ENCODE results near the gene LIF.
"Not testable (repeated sequence)": the region's sequence is repeated elsewhere in the genome, so short reads cannot be mapped to it uniquely, and the experiment has no call there.

The LIF gene

DNA sequence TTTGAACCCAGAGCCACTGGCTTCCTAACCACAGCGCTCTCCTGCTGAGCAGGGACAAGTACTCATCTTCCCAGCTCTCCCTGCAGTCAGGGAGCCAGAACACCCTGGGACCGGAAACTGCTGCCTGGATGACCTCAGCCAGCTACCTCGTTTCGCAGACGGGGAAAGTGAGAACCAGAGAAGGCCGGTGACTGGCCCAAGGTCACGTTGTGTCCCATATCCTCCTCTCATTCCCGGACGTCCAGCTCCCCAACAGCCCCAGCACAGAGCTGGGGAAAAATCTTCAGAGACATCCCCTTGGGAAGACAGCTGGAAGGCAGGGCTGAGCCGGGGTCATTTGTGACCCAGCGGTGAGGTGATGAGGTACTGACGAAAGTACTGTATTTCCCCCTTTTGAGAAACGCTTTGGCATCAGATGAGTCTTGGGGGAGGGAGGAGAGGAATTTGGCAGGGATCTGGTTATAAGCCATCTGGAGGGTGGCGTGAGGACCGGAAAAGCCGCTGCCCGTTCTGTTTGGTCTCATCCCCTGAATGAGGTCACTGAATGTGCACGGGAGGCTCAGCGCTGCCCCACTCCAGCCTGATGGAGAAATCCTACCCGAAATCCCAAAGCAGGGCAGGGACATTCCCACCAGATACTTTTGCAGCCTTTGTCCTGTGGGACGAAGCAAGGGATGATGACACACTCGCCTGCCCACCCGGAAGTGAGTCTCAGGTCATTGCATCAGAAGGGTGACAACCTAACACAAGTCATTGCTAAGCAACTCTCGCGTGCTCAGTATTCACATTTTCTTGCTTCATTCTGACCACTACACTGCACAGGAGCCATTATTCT lies 41.1 kb downstream of the LIF start:
- DNase-seq, result no peak

DNA sequence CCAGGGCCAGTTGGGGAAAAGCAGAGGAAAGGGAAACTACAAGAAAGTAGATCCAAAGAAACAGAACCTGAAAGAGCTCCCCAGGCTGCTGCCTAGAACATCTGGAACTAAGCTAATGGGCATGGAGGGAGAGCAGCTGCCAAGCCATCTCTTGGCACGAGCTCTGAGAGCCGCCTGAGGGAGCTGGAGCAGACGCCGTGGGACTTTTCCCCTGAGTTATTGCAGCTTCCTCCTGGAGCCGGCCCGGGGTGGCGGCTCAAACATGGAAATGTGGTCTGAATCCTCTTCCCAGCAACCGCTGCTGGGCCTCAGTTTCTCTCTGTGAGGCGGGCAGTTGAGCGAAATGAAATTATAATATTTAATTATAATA lies 41.8 kb downstream of the LIF start:
- no peak for DNase-seq

- DNase-seq, result no peak
Measured at GRCh38 chr22:30204015-30204741, 42.4 kb downstream of the LIF start.

DNA sequence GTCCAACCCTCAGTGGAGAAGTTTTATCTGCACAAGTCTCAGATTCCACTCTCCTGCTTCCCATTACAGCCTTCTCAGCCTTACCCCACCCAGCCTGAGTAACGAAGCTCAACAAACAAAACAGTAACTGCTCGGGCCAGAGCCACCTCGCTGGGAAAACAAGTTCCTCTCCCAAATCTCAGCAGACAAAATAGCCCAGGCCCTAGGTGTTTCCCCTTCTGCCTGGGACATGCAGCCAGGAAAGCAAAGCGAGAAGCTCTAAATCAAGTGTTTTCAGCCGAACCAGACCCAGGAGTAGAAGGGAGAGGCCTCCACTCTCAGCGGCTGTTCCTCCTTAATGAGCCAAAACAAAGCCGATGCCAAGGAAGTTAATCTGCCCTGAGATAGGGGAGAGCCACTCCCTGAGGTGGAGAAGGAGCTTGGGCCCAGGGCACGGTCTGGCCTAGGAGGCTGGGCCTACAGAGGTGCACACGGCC lies 44.0 kb downstream of the LIF start:
- DNase-seq, result no peak

- DNase-seq, result no peak
Measured at GRCh38 chr22:30201945-30202344, 44.6 kb downstream of the LIF start.

GRCh38 chr22:30200905-30201304 lies 45.7 kb downstream of the LIF start:
- not testable (repeated sequence) for DNase-seq

DNA sequence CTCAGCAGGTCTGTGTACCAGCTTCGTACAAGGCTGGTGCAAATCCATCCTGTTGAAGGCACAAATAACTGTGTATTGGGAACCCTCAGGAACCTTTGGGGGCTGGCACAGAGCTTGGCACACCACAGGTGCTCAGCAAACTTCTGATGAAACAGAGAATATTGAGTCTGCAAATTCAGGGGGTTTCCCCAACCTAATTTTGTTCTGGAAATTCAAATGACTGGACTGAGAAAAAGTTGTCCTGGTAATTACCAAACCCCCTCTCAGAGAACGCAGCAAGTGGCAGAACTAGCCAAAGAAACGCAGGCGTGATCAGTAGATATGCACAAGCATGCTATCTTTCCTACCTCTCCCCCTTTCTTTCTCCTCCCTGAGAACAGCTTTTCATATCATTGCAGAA lies 47.6 kb downstream of the LIF start:
- no peak for DNase-seq

GRCh38 chr22:30198152-30198825 lies 48.3 kb downstream of the LIF start:
- no peak for DNase-seq

DNA sequence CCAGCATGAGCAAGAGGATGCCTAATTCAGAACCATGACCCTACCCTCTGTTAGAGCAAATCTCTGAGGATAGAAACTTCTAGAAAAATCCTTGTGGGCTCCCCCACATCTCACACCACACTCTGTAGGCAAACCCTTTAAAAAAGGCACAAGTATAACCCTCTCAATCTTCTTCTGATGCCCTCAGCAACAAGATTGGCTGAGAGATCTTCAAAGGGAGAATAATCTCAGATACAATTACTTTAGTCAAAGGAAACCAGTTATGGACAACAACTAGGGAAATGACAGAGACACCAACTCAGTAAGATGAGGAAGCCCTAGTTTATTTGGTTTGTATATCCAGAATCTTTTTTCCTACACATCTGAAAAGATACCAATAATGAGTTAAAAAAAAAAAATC lies 49.2 kb downstream of the LIF start:
- DNase-seq, result no peak

DNA sequence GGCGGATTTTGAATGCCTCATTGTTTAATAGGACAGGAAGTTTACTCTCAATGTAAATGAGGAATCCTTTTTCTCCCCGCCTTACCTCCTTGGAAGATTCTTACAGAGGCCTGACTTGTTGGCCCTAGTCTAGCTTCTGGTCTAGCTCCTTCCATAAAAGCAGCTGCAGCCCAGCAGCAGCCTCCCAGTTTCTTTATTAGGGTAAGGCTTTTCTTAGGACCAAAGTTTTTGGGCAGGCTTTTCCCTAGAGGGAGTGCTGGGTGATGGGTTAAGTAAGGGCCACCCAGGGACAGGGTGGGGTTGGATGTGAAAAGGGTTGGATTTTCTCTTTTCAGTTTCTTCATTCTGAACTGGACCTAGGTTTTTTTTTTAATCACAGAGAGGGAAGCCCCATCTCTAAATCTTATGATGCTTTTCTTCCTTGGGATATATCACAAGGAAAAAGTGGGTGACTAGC lies 49.7 kb downstream of the LIF start:
- DNase-seq, result no peak

DNA sequence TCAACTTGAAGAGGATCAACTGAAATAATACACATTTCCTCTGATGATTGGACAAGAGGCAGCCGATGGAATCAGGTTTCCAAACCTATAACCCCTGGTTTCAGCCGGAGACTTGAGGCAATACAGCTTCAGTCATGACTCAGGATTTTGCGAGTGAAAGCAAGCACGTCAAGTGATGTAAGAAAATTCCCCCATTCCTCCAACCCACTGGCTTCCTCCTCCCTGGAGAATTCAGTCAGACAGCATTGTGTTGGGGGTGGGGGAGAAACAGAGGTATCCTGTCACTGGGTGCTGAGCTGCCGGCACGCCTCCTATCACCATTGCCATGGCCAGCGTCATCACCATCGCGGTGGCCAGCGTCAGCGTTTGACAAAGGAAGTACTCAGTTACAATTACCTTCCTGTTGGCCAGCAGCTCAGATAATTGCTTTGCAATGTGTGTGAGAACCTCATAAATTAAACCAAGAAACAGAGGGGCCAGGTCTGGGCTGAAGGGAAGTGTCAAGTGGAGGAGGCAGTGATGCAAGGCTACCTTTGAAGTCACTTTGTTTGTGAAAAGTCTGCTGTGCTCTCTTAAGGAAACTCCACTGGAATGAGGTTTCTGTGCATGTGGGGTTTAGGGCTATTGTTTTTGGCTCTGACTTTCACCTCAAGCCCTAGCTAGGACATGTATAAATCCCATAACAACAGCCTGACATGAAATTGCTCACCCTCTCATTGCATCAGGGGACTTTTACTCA lies 50.2 kb downstream of the LIF start:
- DNase-seq, result no peak

DNA sequence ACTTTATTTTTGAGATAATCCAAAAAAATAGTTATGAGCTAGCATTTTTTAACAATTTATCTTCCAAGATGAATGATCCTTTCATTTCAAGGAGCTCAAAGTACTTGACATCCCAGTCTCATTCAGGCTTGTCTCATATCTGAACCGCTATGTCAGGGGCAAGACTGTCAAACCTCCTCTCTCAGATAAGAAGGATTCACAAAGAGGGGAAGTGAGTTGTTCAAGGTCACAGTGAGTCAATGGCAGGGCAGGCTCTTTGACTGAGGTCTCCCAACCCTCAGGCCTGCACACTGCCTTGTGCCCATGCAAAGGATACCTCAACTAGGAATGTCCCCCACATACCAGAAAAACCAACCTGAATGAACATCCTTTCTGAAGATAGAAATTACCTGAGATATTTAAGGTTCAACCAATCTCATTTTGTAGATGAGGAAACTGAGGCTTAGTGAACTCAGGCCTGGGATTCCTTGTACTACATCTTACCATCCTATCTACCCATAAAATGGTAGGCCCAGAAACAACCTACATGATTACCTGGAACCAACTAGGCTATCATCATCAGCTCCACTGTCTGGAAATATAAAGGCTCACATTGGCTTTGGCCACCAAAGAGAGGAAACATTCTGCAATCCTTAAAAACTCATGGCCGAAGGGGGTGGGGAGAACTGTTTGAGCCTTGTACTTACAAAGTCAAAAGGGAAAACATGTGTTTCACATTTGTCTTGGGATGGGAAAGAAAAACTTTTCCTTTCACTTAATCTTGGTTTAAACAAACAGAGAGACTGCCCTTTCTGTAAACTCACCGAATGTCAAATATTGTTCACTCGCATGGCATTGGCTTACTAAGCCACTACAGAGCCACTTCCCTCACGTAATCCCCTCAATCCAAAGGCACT lies 51.1 kb downstream of the LIF start:
- no peak for DNase-seq

DNA sequence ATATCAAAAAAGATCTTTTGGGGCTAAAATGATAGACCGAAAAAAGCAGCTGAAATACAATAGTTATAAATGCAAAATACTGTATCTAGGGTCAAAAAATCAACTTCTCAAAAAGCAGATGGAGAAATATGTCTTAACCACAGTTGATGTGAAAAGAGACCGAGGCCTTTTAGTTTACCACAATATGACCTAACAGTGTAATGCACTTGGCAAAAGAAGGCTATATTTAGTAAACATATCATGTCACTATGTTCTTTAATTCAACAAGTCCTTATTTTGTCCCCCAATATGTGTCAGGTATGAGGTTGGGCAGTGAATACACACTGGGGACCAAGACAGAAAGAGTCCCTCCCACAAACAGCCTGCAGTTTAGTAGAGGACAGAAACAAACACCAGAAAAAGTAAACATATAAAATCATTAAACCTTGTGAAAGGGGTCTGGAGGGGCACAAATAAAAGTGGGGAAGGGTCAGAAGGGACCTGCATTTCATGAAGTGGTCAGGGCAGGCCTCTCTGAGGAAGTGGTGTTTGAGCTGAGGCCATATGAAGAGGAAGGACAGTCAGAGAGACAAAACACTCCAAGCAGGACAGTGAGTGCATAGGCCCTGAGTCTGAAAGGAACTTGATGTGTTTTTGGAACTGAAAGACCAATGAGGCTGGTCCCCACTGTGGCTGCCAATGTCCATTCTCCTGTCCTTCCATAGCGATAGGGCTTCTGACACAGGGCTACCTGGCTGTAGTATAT lies 53.4 kb downstream of the LIF start:
- no peak for DNase-seq

DNA sequence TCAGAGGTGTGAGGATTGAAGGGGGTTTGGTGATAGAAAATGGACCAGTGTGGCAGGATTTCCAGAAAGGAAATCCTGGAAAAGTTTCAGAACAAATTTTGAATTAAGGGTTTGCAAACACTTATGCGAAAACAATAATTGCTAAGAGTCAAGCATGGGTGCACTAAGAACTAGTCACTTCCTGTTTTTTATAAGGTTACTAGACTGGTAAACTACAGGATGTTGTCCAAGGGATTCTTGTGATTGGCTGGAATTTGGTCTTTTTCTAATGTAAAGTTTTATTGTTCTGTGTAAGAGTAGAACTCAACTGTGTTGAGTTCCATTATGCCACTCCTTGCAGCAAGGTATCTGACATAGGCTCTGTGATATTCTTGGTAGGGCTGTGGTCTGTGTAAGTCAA lies 54.1 kb downstream of the LIF start:
- DNase-seq, result no peak

- DNase-seq, result no peak
Measured at GRCh38 chr22:30191040-30191701, 55.4 kb downstream of the LIF start.

- DNase-seq, result no peak
Measured at GRCh38 chr22:30190574-30190973, 56.0 kb downstream of the LIF start.
